ENCODE measurements around the gene LRRC37A.
"Not testable (repeated sequence)": the region's sequence is repeated elsewhere in the genome, so short reads cannot be mapped to it uniquely, and the experiment has no call there.

LRRC37A gene

GRCh38 chr17:46294831-46295230, at the start of gene LRRC37A:
Gene LRRC37A (plus strand): TSS chr17:46295131. CDS start chr17:46295134, 3 bp downstream.
- not testable (repeated sequence) for DNase-seq

DNA sequence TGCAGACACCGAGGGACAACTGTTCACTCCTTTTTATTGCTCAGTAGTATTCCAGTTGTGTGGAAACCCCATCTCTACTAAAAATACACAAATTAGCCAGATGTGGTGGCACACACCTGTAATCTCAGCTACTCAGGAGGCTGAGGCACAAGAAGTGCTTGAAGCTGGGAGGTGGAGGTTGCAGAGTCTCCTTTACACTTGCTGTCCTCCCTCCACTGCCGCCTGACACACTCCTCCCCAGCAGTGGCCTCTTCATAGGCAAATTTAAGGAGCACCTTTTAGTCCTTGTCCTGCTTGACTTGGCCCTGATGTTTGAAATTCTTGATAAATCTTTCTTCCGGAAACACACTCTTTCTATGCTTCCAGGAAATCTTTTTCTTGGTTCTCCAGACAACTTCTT, 45.8 kb upstream of the LRRC37A start:
- not testable (repeated sequence) for DNase-seq

DNA sequence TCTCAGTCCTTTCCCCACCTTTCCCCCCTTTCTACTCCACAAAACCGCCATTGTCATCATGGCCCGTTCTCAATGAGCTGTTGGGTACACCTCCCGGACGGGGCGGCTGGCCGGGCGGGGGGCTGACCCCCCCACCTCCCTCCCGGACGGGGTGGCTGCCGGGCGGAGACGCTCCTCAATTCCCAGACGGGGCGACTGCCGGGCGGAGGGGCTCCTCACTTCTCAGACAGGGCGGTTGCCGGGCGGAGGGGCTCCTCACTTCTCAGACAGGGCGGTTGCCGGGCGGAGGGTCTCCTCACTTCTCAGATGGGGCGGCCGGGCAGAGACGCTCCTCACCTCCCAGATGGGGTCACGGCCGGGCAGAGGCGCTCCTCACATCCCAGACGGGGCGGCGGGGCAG, 42.1 kb upstream of the LRRC37A start:
- not testable (repeated sequence) for DNase-seq

GRCh38 chr17:46253722-46254121, 41.2 kb upstream of the LRRC37A start:
- DNase-seq = peak; percentile 79

DNA sequence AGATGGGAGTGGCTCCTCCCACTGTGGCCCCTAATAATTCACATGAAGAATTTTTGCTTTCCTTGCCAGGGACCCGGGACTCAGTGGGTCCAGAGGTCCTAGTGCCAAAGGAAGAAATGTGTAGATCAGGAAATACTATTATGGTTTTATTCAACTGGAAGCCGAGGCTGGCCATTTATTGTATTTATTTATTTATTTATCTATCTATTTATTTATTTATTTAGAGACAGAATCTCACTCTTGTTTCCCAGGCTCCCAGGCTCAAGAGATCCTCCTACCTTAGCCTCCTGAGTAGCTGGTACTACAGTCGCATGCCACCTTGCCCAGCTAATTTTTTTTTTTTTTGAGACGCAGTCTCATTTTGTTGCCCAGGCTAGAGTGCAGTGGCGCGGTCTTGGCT, 40.7 kb upstream of the LRRC37A start:
- DNase-seq = not testable (repeated sequence)

- not testable (repeated sequence) for DNase-seq
Measured at GRCh38 chr17:46256369-46256768, 38.6 kb upstream of the LRRC37A start.

GRCh38 chr17:46259845-46260661, 34.9 kb upstream of the LRRC37A start:
- not testable (repeated sequence) for DNase-seq

DNA sequence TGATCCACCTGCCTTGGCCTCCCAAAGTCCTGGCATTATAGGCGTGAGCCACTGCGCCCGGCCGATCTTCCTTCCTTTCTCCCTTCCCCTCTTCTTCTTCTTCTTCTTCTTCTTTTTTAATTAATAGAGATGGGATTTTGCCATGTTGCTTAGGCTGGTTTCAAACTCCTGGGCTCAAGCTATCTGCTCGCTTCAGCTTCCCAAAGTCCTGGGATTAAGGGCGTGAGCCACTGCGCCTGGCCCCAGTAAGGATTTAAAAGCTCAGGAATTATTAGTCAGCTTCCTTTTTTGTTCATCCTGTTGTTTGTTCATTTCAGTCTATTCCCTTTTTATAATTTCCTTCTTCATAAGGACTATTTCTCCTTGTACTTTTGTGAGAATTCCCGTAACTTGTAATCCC, 32.7 kb upstream of the LRRC37A start:
- no peak for DNase-seq

DNA sequence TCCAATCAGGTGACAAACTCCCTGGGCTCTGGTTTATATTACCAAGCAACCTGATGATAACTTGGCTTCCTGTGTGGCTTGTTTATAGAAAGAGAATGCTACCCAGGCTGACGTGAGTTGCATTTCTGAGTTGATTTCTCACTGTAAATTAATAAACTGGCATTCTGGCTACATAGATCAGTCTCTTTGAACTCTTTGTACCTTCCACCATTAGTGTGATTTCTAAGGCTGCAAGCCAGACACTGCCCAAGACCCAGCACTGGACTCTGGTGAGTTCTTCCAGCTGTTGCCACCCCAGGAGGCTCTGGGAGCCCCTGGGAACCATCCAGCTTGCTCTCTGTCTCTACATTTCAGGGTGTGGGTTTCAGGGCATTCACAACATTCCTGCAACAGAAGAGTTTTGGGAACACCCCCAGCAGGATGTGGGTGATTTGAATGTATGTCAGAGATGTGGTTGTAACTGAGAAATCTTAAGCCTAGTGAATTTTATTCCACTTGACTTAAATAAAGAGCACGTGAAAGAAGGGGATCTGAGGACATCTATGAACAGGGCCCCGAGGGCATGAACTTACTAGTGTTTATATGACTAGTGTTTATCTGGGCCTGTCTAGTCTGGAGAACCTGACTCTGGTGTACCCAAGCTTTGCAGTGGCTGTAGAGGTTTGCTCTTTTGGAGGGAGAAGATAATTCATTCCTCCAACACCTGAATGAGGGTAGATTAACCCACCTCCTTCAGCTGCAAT, 30.3 kb upstream of the LRRC37A start:
- no peak for DNase-seq

DNA sequence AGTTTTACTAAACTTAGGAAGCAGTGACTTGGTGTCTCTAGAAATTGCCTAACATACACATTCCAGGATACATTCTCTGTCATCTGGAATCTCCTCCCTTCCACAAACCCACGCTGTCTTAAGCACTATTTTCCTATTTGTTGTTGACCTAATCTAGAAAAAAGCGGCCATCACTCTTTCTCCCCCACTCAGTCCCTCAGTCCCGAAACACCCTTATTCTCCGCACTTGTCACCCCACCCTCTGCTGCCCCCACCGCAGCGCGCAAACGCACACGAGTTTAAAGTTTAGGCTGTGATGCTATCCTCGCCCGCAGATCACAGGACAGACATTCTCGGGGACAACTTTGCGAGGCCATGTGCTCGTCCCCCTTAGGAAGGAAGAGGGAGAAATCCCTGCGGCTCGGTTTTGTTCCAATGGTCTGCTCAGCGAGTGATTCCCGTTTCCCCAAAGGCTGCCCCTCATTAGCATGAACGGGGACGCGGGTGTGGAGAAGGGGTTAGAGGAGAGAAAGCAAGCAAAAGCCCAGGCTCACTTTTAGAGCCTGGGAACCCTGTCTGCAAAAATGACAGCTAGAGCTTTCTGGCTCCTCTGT, 28.8 kb upstream of the LRRC37A start:
- not testable (repeated sequence) for DNase-seq

DNA sequence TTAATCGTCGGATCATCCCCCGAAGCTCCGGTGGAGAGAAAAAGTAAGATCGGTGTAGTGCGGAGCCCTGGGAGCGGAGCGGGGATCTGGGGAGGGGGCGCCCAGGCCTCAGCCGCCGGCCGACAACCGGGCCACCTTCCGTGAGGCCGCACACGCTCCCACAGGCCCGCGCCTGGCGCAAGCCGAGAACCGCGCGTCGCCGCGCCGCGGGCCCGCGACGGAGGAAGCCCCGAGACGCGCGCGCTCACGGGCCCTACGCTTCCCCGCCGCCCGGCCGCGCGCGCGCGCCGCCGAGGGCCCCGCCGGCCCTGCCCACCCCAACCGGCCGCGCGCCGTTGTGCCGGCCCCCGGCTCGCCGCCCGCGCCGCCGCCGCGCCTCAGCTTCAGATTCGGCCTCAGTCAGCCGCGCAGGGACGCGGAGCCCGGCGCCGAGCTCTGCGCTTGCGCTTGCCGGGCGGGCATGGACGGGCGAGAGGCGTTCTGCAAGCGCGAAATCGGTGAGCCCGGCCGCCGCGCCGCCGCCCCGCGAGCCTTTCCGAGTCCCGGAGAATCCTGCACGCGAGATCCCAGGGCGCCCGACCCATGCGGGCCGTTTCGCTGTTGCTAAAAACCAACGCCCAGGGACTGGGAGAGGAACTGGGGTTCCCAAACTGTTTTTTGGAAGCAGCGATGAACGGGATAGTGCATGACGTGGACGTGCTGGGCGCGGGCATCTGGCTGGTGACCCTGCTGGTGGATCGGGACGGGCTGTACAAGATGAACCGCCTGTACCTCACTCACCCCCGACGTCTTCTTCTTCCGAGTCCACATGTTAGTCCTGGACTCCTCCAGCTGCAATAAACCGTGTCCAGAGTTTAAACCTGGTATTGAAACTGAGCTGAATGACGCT, 28.0 kb upstream of the LRRC37A start:
- peak; percentile 80 to 88 for DNase-seq

DNA sequence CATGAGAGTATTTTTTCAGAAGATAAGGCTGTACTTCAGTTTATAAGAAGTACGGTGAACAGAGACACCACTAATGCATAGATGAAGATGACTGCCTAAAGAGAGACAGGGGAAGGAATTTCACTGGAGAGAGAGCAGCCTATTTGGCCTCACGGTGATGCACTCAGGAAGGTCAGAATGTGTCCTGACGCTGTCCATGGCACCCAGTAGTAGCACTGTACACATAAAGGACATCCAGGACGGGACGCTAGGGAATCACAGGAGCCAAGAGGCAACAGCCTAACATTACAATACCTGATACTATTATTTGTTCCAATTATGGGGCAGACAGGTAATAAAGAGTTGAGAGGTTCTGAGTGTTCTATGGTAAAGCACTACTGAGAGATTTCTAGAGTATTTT, 24.9 kb upstream of the LRRC37A start:
- no peak for DNase-seq

- no peak for DNase-seq
Measured at GRCh38 chr17:46273541-46274236, 21.2 kb upstream of the LRRC37A start.

- DNase-seq = no peak
Measured at GRCh38 chr17:46274238-46274637, 20.7 kb upstream of the LRRC37A start.

DNA sequence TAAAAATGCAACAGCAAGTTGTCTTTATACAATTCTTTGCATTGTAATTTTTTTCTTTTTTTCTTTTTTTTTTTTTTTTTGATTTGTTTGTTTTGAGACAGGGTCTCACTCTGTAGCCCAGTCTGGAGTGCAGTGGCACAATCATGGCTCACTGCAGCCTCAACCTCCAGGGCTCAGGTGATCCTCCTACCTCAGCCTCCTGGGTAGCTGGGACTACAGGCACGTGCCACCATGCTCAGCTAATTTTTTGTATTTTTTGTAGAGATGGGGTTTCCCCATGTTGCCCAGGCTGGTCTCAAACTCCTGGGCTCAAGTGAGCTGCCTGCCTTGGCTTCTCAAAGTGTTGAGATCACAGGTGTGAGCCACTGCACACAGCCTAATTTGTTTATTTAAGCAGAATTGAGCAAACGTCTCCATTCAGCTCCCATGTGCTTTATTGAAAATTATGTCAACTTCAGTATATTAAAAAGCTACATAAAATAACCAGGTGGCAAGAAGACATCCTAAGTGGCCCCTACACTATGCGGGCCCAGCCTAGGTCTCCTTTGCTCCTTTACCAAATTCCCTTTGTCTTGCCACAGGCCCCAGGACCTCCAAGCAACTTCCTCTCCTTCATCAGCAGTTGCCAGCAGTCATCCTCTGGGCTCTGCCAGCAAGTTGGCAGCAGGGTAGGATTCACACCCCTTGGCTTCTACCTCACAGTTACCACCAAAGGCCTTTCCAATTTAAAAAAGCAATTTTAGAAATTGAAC, 18.0 kb upstream of the LRRC37A start:
- DNase-seq = not testable (repeated sequence)

- not testable (repeated sequence) for DNase-seq
Measured at GRCh38 chr17:46281336-46281735, 13.6 kb upstream of the LRRC37A start.

GRCh38 chr17:46282635-46283034, 12.3 kb upstream of the LRRC37A start:
- not testable (repeated sequence) for DNase-seq

DNA sequence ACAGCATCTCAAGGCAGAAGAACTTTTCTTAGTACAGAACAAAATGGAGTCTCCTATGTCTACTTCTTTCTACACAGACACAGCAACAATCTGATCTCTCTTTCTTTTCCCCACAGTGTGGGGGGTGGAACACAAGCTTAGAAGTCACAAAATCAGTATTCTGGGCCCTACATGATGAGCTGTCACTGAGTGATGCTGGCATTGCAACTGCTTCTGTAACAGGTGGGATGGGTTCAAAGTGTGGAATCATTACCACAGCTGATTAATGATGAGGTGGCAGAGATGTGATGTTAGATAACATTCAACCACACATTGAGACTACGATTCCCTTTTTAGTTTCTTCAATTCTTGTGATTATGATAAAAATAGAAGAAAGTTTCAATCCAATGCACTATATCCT, 10.5 kb upstream of the LRRC37A start:
- DNase-seq = not testable (repeated sequence)

DNA sequence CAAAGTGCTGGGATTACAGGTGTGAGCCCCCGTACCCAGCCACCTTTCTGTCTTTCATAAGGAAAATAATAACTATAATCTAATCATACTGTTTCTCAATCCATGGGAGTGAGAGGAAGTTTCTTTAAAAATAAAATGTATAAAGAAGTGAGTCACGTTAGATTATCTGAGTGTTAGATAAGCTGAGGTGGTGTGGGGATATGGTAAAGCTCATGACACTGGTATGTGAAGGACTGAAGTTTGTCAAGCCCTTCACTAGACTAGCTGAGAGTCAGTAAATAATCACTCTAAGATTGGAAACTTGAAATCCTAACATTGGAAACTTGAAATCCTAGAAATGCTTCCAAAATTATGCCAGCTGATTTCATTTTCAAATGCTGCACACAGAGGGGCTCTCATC, 9.4 kb upstream of the LRRC37A start:
- not testable (repeated sequence) for DNase-seq

DNA sequence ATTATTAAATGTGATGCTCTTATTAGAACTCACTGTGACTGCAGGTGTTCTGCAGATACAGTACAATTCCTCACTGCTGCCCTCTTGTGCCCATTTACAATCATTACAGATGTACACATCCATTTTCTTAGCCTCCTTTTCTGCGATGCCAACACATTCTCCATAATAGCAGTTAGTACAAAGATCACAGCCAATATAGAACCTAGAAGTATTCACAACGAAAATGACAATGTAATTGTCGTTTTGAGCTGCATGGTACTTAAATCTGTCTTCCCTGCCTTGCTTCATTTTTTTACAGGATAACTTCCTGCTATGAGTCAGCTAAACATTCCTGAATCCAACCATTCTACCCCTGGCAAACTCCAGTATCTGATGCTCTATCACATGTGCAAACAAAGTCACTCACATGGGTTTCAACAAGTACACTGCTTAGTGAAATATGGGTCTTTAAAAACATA, 8.1 kb upstream of the LRRC37A start:
- DNase-seq = peak; percentile 80

- not testable (repeated sequence) for DNase-seq
Measured at GRCh38 chr17:46287587-46287986, 7.3 kb upstream of the LRRC37A start.

All from AML-193 (cell line).